ENCODE results near the gene DNAL1.

DNA sequence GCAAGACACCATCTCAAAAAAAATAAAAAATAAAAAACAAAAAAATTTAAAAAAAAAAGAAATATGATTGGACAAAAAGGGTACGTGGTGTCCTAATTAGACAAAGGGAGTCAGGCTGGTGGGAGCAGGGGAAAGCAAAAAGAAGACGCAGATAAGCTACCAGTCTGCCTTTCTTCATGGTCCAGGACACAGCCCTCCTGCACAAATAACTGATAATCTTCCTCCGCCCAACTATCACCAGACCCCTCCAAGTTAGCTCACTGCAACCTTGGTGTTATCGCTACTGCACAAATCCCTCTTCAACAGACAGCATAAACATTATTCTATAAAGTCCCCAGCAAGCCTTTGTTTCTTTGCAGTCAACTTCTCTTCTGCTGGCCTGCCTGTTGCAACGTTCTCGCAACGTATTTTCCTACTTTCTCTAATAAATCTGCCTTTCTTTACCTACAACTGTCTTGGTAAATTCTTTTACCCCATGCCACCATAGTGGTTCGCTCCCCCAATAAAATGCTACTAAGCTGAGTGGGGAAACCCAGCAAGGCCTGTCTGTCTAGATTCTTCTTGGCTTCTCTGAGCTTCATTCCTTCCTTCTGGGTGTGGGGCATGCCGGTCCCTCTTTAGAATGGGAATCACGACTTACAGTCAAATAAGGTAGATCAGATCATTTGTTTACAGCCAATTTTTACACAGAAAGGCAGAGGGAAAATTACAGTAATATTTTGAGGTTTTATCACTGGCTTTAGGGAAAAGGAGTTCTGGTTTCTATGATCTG, 14.6 kb upstream of the DNAL1 start:
- TF ChIP-seq, protein P1, sequence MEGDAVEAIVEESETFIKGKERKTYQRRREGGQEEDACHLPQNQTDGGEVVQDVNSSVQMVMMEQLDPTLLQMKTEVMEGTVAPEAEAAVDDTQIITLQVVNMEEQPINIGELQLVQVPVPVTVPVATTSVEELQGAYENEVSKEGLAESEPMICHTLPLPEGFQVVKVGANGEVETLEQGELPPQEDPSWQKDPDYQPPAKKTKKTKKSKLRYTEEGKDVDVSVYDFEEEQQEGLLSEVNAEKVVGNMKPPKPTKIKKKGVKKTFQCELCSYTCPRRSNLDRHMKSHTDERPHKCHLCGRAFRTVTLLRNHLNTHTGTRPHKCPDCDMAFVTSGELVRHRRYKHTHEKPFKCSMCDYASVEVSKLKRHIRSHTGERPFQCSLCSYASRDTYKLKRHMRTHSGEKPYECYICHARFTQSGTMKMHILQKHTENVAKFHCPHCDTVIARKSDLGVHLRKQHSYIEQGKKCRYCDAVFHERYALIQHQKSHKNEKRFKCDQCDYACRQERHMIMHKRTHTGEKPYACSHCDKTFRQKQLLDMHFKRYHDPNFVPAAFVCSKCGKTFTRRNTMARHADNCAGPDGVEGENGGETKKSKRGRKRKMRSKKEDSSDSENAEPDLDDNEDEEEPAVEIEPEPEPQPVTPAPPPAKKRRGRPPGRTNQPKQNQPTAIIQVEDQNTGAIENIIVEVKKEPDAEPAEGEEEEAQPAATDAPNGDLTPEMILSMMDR (conservative IDR thresholded peaks at IDR 0.05; ENCODE audit: low read depth, low read length): no peak
- TF ChIP-seq RFX5 (IDR thresholded peaks at IDR 0.05; ENCODE audit: low read depth, low read length): no peak
- no peak for TF ChIP-seq POLR2A (IDR thresholded peaks at IDR 0.05; ENCODE audit: low read depth, low read length)
- no peak for TF ChIP-seq RAD21 (IDR thresholded peaks at IDR 0.05; ENCODE audit: low read length)
- TF ChIP-seq, protein P2, sequence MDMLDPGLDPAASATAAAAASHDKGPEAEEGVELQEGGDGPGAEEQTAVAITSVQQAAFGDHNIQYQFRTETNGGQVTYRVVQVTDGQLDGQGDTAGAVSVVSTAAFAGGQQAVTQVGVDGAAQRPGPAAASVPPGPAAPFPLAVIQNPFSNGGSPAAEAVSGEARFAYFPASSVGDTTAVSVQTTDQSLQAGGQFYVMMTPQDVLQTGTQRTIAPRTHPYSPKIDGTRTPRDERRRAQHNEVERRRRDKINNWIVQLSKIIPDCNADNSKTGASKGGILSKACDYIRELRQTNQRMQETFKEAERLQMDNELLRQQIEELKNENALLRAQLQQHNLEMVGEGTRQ (IDR thresholded peaks at IDR 0.05; ENCODE audit: low read depth, low read length): no peak
- no peak for TF ChIP-seq SMC3 (IDR thresholded peaks at IDR 0.05; ENCODE audit: low read depth, low read length)
- TF ChIP-seq MAZ (IDR thresholded peaks at IDR 0.05; ENCODE audit: borderline replicate concordance, low read depth, low read length): no peak
- no peak for TF ChIP-seq MAFK (IDR thresholded peaks at IDR 0.05; ENCODE audit: low read depth, low read length)
- TF ChIP-seq BHLHE40 (IDR thresholded peaks at IDR 0.05; ENCODE audit: low read depth, low read length): no peak
- no peak for TF ChIP-seq CEBPB (IDR thresholded peaks at IDR 0.05; ENCODE audit: low read depth, low read length)

All from IMR-90 (cell line).